HG02763 (cell line): ENCODE results near the gene AVP.

ENCODE experiments used
- ATAC-seq: cut with Tn5 transposase; IDR thresholded peaks from one replicate; pipeline ENCODE4 v1.9.1; 2021; ENCODE audit warnings: mild to moderate bottlenecking, moderate library complexity; ENCODE audit not compliant: unreplicated experiment

Gene AVP

DNA sequence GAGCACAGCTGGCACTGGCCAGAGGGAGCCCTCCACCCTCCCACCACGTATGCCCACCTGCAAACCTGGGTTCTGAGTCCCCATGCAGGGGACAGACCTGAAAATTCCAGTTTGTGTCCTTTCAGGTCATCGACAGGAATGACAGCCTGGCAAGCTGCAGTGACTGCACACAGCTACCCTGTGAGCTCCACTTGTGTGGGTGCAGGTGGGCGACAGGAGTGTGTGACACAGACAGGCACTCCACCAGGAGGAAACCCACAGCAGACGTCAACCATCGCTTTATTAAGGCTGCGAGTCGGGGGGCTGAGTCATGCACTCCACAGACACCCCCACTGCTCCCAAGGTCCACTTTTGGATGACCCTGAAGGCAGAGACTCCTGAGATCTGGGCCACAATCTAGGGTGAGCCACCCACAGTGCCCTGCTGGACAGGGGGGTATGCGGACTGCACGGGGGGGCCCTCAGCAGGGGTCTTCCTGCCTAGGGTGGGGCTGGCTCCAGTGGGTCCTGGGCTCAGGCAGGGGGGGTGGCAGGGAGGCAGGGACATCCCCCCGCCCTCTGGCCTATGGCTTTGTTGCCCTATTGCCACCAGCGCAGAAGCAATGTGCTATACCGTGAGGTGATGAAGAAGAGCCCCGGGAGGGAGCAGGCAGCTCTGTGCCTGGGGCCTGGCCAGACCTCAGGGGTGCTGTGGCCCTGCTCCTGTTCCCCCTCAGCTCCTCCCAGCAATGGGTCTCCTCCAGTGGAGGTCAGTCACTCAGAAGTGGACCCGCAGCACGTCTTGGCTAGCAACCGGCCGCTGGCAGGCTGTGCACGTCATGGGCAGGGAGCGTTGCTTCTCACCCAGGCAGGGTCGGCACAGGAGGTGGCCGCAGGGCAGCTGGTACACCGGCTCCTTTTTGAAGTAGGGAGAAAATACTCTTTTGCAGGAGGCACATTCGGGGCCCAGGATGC, 25.1 kb upstream of the AVP start:
- no peak for ATAC-seq

DNA sequence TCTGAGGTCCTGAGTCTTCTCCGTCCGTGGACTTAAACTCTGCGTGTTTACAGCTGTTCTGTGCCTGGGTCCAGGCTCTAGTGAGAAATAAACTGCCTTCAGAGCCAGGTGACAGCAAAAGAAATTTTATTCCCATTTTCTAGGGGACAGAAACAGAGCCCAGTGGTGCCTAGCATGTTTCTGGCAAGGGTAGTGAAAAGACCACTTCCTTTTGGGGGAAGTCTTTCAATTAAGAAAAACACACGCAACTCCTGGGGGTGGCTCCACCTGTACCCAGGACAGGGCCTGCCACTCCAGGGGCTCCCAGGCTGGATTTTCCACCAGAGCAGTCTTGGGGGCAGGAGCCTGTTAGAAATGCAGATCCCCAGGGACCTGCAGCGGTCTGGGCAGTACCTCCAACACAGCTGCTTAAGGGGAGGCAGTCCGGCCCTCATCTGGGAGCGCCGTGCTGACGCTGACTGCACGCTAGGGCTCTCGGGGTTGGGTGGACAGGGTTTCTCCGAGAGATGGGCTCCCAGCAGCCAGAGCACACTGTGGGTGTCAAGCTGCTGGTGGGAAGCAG, 23.0 kb upstream of the AVP start:
- no peak for ATAC-seq

DNA sequence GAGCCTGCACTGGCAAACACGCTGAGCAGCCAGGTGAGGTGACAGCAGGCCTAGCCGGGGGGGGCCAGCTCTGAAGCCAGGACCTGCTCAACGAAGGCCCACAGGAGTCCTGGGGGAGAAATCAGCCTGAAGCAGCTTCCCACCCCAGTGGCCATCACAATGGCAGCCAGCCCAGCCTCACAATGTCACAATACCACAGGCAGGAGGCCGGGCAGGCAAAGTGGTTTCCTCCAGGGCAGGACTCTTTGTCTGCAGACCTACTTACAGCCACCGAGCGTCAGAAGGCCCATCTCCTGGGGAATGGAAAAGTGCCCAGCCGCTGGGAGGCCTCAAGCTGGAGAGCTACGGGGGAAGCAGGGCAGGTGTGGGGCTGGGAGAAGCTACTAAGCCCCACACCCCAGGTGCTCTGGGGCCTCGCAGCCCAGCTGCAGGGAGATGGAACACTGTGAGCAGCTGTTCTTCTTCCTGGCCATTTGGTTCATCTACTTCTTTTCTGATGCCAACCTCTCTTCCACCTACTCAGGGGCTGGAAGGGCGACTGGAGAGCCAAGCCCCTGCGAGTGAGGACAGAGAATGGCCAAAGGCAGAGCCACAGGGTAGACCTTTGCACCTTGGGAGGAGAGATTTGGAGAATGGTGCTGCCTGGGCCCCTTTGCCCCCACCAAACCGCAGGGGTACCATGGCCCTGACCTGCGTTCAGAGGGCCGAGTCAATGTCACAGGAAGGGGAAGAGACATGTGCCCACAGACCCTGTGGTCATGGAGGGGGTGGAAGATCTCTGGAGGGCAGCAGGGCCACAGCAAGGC, 22.3 kb upstream of the AVP start:
- no peak for ATAC-seq

DNA sequence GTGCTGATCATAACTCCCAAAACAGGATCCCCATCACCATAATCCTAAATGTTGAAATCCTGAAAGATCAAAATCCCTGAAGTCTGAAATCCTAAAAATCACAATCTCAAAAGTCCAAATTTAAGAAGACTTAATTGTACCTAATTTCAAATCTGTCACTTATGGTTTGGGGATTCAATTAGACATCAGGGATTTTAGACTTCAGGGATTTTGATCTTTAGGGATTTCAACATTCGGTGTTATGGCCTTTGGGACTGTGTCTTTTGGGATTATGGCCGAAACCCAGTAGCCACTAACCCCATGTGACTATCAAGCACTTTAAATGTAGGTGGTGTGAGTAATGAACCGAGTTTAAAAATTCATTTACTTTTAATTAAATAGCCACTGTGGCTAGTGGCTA, 21.7 kb upstream of the AVP start:
- ATAC-seq = no peak

DNA sequence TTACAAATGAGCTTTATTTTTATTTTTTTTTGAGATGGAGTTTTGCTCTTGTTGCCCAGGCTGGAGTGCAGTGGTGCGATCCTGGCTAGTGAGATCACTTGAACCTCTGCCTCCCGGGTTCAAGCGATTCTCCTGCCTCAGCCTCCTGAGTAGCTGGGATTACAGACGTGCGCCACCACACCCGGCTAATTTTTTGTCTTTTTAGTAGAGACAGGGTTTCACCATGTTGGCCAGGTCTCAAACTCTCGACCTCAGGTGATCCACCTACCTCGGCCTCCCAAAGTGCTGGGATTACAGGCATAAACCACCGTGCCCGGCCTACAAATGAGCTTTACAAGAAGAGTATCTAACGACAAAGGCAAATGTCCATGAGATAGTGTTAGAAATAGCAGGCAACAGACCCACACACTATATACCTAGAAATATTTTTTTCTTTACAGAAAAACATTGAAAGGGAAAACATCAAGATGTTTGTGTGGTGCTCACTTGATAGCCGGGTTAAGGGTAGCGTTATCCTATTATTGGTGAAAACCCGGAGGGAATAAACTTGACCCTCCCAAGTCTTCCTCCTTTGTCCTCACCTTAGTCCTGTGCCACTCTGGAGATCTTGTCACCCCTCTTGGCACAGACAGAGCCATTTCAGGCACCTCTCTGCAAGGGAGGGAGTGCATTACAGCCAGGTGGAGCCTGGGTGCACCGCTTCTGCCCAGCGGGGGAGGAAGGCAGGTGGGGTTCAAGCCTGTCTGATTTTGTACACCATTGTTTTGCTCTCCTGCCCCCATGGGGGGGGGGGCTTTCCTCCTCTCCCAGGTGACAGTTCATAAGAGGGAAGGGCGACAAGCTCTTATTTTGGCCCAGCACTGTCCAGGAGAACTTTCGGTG, 21.0 kb upstream of the AVP start:
- ATAC-seq = no peak

DNA sequence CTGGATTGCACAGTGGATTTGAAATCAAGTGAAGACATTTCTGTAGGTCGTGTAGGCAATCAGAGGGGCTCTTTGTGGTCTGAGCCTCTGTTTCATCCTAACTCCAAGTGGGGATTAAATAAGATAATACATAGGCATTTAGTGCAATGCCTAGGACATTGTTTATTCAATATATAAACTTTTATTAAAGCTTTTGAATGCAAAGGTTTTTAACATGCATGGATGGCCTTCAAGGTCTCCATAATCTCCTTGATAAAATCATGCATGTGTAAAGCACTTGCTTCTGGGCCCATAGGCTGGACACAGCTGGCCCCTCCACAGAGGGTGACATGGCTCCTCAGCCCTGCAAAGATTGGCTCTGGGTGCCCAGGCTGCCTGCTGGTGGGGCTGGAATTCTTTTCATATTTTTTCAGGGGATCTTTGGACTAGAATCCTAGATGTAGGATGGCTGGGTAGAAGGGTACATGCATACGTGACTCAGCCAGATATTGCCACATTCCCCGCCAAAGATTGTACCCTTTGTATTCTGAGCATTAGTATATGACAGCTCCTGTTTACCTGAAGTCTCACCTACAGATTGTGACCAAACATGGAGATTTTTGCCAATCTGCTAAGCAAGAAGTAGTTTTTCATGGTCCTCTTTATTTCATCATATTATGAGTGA, 19.0 kb upstream of the AVP start:
- no peak for ATAC-seq

DNA sequence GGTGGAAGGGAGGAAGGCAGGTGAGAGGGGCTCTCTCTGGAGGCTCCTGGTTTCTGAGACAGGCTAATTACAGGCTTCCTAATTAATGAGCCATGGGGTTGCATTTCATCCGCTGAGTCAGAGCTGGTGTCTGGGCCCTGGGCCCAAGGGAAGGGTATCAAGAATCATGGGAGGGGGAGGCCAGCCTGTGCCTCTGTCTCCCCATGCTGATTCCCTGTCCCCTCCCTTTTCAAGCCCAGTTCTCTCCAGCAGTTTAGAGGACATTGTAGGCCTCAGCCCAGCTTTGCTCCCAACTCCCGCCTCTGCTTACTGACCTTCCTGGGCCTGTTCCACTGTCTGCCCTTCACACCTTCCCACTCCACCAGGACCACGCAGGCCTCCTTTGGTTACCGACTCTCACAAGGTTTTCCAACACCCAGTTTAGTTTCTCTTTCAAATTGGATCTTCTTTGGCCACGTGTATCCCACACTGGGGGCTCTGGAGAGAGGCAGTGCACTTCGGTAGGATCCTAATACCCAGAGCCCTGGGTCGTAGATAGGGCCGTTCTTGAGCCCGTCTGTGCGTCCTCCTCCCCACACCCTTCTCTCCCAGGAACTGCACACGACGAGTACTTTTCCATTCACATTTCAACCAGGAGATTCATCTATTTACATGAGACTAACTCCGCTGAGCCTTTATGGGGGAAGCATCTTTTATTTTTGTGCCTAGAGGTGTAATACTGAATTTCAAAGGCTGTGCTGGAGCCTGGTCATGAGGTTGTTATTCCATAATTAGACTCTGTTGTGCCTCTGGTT, 18.2 kb upstream of the AVP start:
- ATAC-seq = no peak

DNA sequence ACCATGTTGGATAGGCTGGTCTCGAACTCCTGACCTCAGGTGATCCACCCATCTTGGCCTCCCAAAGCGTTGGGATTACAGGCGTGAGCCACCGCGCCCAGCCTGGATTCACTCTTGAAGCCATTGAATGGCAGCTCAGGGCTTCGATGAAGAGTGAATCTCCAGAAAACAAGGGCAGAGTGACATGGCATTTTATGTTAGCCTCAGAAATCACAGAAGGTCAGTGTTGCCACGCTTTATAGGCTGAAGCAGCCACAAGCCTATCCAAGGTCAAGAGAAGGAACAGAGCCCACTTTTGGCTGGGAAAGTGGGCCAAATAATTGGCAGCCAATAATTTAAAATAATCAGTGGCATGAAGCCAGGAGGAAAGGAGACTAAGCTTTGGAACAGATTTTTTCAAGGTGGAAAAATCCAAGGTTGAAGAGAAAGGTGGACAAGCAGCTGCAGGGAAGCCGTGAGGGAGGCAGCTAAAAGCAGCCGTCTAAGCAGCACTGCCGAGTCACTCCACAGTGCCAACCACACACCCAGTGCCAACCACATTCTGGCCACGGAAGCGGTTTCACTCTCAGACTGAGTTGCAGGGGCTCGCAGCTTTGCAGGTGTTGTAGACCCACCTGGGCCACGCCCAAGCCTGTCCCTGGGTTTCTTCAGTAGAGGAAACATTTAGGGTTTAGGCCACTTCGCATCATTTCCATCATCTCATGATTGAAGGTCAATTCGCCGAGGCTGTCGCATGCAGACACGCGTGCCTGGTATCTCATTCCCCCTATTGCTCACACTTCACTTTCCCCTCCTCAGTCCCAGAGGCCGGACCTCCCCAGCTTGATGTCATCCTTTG, 17.4 kb upstream of the AVP start:
- ATAC-seq = no peak

DNA sequence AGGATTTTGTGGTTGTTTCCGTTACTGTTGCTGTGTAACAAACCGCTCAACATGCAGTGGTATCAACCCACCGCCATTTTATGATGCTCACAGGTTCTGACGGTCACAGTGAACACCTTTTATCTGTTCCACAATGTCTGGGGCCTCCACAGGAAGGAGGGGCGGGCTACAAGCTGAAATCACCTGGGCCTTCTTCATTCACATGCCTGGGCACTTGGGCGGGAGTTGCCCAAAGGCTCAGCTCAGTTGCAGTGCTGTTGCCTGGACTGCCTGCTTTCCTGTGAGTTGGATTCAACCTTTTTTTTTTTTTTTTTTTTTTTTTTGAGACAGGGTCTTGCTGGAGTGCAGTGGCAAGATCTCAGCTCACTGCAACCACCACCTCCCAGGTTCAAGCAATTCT, 16.7 kb upstream of the AVP start:
- ATAC-seq = no peak

DNA sequence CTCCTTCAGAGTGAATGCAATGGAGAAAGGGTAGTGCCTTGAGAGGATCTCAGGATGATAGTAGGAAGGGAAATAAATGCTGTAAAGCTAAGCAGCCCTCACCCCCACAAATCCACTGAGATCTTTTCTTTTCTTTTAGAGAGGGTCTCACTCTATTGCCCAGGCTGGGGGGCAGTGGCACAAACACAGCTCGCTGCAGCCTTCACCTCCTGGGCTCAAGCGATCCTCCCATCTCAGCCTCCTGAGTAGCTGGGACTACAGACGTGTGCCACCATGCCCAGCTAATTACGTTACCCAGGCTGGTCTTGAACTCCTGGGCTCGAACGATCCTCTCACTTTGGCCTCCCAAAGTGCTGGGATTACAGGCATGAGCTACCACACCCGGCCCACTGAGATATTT, 16.0 kb upstream of the AVP start:
- ATAC-seq = no peak

DNA sequence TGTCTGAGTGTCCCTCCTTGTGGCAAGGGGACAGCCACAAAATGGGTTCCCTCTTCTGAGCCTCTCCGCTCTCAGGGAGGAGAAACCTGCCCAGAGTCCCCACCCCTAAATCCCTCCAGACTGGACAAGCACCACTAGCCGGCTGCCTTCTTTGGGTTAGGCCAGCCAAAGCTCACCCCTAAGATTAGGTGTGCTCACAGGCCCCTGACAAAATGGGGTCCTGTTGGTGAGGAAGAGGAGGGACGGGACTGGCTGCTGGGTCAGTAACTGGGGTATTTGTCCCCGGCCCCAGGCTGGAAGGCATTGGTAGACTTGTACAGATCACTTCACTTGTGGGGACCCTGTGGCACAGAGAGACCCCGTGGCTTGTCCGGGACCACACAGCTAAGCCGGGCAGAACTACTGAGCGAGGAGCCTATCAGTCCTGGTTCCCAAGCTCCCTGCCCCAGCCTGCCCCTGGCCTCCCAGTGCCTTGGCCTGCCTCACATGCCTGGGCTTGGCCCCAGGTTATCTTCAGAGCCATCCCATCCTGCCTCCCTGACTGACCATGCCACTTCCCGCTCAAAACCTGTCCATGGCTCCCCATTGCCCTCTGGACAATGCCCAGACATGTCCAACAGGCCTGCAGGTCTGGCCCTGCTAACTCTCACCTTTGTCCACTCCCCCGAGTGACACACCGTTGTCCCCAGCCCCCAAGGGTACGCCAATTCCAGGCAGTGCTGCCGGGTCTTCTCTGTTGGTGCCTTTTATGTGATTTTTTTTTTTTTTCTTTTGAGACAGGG, 10.5 kb upstream of the AVP start:
- no peak for ATAC-seq

DNA sequence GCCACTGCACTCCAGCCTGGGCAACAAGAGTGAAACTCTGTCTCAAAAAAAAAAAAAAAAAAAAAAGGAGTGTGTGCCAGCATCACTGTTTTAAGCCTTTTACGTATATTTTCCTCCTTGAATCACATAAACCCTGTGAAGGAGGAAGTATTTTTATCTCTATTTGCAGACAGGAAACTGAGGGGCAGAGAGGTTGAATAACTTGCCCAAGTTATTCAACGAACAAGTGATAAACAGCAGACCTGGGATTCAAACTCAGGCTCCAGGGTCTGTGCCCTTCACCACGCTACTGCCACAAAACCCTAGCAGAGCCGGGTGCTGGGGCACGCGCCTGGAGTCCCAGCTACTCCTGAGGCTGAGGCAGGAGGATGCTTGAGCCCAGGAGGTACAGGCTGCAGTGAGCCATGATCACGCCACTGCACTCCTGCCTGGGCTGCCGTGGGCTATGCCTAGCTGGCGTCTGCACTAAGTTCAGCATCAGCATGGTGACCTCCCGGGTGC, 9.4 kb upstream of the AVP start:
- ATAC-seq = no peak

DNA sequence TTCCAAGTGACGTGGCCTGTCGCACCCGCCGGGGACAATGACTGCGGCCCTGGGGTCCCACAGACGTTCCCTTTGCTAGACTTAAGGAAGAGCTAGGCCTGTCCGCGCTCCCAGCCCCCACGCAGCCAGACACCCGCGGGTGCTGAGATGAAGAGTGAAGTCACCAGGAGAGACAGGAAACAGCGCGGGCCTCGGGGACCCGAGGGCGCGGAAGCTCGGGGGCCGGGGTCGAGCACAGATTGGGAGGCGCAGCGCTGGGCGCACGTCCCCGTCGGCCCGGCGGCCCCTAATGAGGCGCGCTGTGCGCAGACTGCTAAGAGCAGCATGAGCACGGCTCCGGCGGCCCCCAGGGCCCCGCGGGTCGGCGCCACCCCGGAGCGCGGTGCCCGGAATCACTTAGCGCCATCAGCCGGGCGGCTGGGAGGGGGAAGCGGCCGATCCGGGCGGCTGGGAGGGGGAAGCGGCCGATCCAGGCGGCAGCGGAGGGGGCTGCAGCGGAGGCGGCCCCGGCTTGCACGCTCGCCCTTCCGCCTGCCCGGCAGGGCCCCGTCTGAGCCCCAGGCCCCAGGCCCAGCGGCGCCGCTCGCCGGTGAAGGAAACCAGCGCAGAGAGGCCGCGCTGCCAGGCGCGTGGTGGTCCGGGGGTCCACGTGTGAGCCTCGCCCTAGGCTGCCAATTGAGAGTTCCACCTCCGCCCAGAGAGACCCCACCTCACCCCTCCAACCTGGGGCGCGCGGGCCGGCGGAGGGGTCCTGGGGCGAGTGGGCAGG, 8.3 kb upstream of the AVP start:
- ATAC-seq = no peak

DNA sequence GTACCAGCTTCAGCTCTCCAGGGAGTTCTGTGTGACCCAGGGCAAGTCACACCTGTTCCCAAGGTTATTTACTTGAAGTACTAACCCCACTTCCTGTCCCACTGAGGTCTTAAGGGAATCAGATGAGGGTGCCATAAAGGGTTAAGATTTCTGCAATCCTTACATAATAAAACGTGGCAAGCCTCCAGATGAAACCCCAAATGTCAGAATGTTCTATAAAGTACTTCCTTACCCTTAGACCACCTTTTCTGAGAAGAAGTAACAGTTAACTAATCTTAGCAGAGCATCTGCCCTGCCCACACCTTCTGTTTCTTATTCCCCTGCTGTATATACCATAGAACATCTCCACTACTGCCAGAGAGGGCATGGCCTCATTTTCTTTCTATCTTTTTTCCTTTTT, 6.0 kb upstream of the AVP start:
- no peak for ATAC-seq

DNA sequence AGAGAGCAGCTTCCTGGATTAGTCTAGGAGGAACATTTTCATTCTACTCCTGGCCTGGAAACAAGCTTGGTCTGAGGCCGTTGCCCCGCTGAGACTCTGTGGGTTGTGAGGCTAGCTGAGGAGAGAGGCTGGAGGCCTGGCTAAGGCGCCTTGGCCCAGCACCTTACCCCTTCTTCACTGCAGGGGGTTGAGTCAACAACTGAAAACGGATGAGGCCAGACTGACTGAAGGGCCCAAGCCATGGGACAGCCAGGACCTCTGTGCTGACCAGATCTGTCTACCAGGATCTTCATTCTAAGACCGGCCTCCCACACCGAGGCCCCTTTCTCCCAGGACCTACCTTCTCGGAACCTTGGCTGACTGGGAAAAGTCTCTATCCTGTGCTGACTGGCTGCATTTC, 3.5 kb upstream of the AVP start:
- ATAC-seq = no peak

DNA sequence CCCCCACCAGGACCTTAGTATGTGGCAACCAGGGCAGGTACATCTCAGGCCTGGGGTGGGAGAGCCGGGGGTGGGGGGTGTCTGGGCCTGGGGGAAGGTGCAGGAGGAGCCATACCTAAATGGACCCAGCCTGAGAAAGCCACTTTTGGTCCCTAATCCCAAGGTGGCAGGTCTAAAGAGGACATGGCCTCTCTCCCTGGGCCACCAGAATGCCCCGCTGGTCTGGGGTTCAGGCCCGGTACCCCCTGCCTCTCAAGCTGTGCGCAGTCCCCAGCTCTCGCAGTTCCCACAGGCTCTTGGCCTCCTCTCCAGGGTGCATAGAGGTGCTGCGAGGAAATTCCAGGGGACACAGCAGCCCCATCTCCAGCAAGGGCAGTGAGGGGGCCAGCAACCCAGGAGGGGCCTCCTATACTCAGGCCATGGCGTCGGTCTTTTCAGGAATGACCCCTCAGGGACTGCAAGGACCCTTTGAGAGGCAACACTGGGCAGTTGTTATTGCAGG, 1.1 kb upstream of the AVP start:
- ATAC-seq = no peak

DNA sequence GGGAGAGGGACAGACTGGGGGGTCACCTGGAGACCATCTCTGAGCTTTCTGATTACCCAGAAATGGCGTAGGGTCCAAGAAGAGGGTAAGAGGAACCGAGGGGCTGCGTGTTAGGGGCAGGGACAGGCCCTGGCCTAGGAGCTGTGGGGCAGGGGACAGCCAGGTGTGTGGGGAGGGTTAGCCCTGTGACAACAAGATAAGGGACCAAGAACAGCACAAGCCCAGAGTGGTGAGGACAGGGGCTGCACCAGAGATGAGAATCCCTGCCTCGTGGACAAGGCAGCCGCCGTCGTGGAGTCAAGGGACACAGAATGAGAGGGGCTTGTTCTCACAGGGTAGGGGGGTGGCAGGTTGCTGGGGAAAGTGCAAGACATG, 449 bp upstream of the AVP start:
- no peak for ATAC-seq
